Activated CD8-positive, alpha-beta memory T cell treated with anti-CD3 and anti-CD28 coated beads for 4 hours (primary cell): Measurements from ENCODE around the gene GP1BA.
"Not testable (repeated sequence)": the region's sequence is repeated elsewhere in the genome, so short reads cannot be mapped to it uniquely, and the experiment has no call there.

Experiments
- DNase-seq, 2 donors: peaks; one replicate each; pipeline ENCODE4 v3.0.0-alpha.2; 2020; ENCODE audit warnings: low read depth in 2 of 2

The GP1BA gene

GRCh38 chr17:4901648-4902344, 30.3 kb upstream of the GP1BA start:
- no peak for DNase-seq

GRCh38 chr17:4902540-4902939, 29.5 kb upstream of the GP1BA start:
- DNase-seq = no peak

- peak; percentile 49 to 51 for DNase-seq
Measured at GRCh38 chr17:4903051-4903818, 28.8 kb upstream of the GP1BA start, which contains the start of gene CHRNE. TSS of gene CHRNE (minus strand) at chr17:4903098. CDS start at chr17:4903063, 35 bp downstream.

GRCh38 chr17:4906642-4907041, 25.4 kb upstream of the GP1BA start:
- DNase-seq = not testable (repeated sequence)

GRCh38 chr17:4908301-4908700, 23.8 kb upstream of the GP1BA start:
- no peak for DNase-seq

GRCh38 chr17:4908711-4909496, 23.2 kb upstream of the GP1BA start:
- DNase-seq = peak; percentile 41 to 46

GRCh38 chr17:4913994-4914393, 18.1 kb upstream of the GP1BA start:
- no peak for DNase-seq

- not testable (repeated sequence) for DNase-seq
Measured at GRCh38 chr17:4914551-4914950, 17.5 kb upstream of the GP1BA start.

- DNase-seq = no peak
Measured at GRCh38 chr17:4919511-4920047, 12.5 kb upstream of the GP1BA start.

- DNase-seq = no peak
Measured at GRCh38 chr17:4920351-4921048, 11.6 kb upstream of the GP1BA start.

GRCh38 chr17:4921320-4921719, 10.8 kb upstream of the GP1BA start:
- no peak for DNase-seq

- not testable (repeated sequence) for DNase-seq
Measured at GRCh38 chr17:4926577-4927335, 5.3 kb upstream of the GP1BA start.

GRCh38 chr17:4928881-4929280, 3.2 kb upstream of the GP1BA start:
- no peak for DNase-seq

- DNase-seq = no peak
Measured at GRCh38 chr17:4932756-4933155, 679 bp downstream of the GP1BA start.

GRCh38 chr17:4933646-4934045, 1.6 kb downstream of the GP1BA start:
- DNase-seq = no peak

GRCh38 chr17:4934173-4934979, 2.3 kb downstream of the GP1BA start:
- no peak for DNase-seq

- no peak for DNase-seq
Measured at GRCh38 chr17:4935650-4936049, 3.6 kb downstream of the GP1BA start.

- no peak for DNase-seq
Measured at GRCh38 chr17:4936436-4936835, 4.4 kb downstream of the GP1BA start.

GRCh38 chr17:4937553-4937952, 5.5 kb downstream of the GP1BA start:
- no peak for DNase-seq

GRCh38 chr17:4938069-4938491, 6.0 kb downstream of the GP1BA start:
- no peak for DNase-seq
